H1 (cell line): Measurements from ENCODE around the gene HNRNPA3. TPM values are rescaled to one million over a fixed set of nuclear protein-coding genes. Genes with fewer than 3 reads are reported as not detected.

ENCODE experiments used
- ASH2L ChIP-seq: fragments of 200-600, 300-600 bp; sonication (generic); IDR thresholded peaks from one replicate; pipeline ENCODE4 v1.7.1; 2017; ENCODE audit warnings: low read length
- BACH1 ChIP-seq: IDR thresholded peaks from 2 replicates; pipeline ENCODE4 v1.6.1; 2012; ENCODE audit warnings: low read length, improper control_type of control experiment
- BRCA1 ChIP-seq: IDR thresholded peaks from 2 replicates; pipeline ENCODE4 v1.6.1; 2012; ENCODE audit warnings: low read depth, low read length, improper control_type of control experiment
- CBX8 ChIP-seq: fragments of 300-800, 300-1000 bp; sonication (generic); IDR thresholded peaks from 2 replicates; pipeline ENCODE4 v1.7.1; 2016; ENCODE audit warnings: low read depth, low read length, borderline replicate concordance
- CHD2 ChIP-seq: IDR thresholded peaks from 2 replicates; pipeline ENCODE4 v1.6.1; 2012; ENCODE audit warnings: low read length, improper control_type of control experiment
- CREB1 ChIP-seq: IDR thresholded peaks from 2 replicates; pipeline ENCODE4 v1.6.1; 2012; ENCODE audit warnings: inconsistent platforms
- GABPA ChIP-seq: IDR thresholded peaks from 2 replicates; pipeline ENCODE4 v1.6.1; 2011; ENCODE audit warnings: mild to moderate bottlenecking, low read length, moderate library complexity, borderline replicate concordance; ENCODE audit not compliant: insufficient read depth
- GTF2F1 ChIP-seq: IDR thresholded peaks from 2 replicates; pipeline ENCODE4 v1.6.1; 2012; ENCODE audit warnings: low read depth, low read length, improper control_type of control experiment, borderline replicate concordance
- JUND ChIP-seq: IDR thresholded peaks from 2 replicates; pipeline ENCODE4 v1.6.1; 2011; ENCODE audit warnings: mild to moderate bottlenecking, improper control_type of control experiment, low read length
- KDM1A ChIP-seq: fragments of 200-600, 300-600 bp; sonication (generic); IDR thresholded peaks from 2 replicates; pipeline ENCODE4 v1.7.1; 2016; ENCODE audit warnings: mild to moderate bottlenecking, low read length, borderline replicate concordance
- KDM4A ChIP-seq: IDR thresholded peaks from one replicate; pipeline ENCODE4 v1.7.1; 2012; ENCODE audit warnings: low read depth, mild to moderate bottlenecking, moderate library complexity, low read length, inconsistent platforms; ENCODE audit not compliant: severe bottlenecking
- KDM5A ChIP-seq: fragments of 200-600 bp; IDR thresholded peaks from 2 replicates; pipeline ENCODE4 v1.7.1; 2012; ENCODE audit warnings: mild to moderate bottlenecking, low read length, inconsistent platforms, mixed read lengths
- NRF1 ChIP-seq: IDR thresholded peaks from 2 replicates; pipeline ENCODE4 v1.6.1; 2011; ENCODE audit warnings: mild to moderate bottlenecking, low read depth, low read length, improper control_type of control experiment
- PHF8 ChIP-seq: fragments of 200-600 bp; sonication (generic); conservative IDR thresholded peaks from 2 replicates; pipeline ENCODE4 v1.7.1; 2012; ENCODE audit warnings: low read depth, mild to moderate bottlenecking, inconsistent platforms, low read length, moderate library complexity
- POLR2A ChIP-seq, 2 experiments: IDR thresholded peaks; 1 replicate in 1 of 2; 2 replicates in 1 of 2; pipeline ENCODE4 v1.6.1; 2011; ENCODE audit warnings: low read depth in 2 of 2, low read length in 2 of 2, mild to moderate bottlenecking in 2 of 2; ENCODE audit errors: control extremely low read depth in 1 of 2
- RBBP5 ChIP-seq: IDR thresholded peaks from 2 replicates; pipeline ENCODE4 v1.7.1; 2012; ENCODE audit warnings: low read depth, mild to moderate bottlenecking, inconsistent platforms, low read length, moderate library complexity, borderline replicate concordance
- SAP30 ChIP-seq: fragments of 300-600 bp; sonication (generic); IDR thresholded peaks from 2 replicates; pipeline ENCODE4 v1.7.1; 2012; ENCODE audit warnings: low read length, moderate library complexity, mild to moderate bottlenecking, inconsistent platforms; ENCODE audit not compliant: insufficient read depth, insufficient replicate concordance
- SIN3A ChIP-seq, 2 experiments: IDR thresholded peaks in 1 of 2; conservative IDR thresholded peaks in 1 of 2; 2 replicates each; pipeline ENCODE4 v1.6.1; 2011 to 2012; ENCODE audit warnings: low read length in 2 of 2, improper control_type of control experiment in 1 of 2, low read depth in 1 of 2, mild to moderate bottlenecking in 1 of 2
- SIX5 ChIP-seq: IDR thresholded peaks from 2 replicates; pipeline ENCODE4 v1.6.1; 2011; ENCODE audit warnings: mild to moderate bottlenecking, low read depth, low read length
- SP1 ChIP-seq: IDR thresholded peaks from 2 replicates; pipeline ENCODE4 v1.6.1; 2011; ENCODE audit warnings: low read depth, low read length
- SP4 ChIP-seq: IDR thresholded peaks from 2 replicates; pipeline ENCODE4 v1.6.1; 2012; ENCODE audit warnings: low read length, inconsistent platforms
- TAF1 ChIP-seq: IDR thresholded peaks from 2 replicates; pipeline ENCODE4 v1.6.1; 2011; ENCODE audit warnings: mild to moderate bottlenecking, low read depth, low read length
- TAF7 ChIP-seq: optimal IDR thresholded peaks from 2 replicates; pipeline ENCODE3; 2011; ENCODE audit warnings: low read depth, mild to moderate bottlenecking, inconsistent platforms, low read length, moderate library complexity, borderline replicate concordance
- TBP ChIP-seq: IDR thresholded peaks from 2 replicates; pipeline ENCODE4 v1.6.1; 2011; ENCODE audit warnings: low read depth, low read length, improper control_type of control experiment
- YY1 ChIP-seq: IDR thresholded peaks from 2 replicates; pipeline ENCODE4 v1.6.1; 2011; ENCODE audit warnings: low read depth, mild to moderate bottlenecking, low read length
- polyA plus RNA-seq, 7 experiments: library from polyadenylated mRNA; depleted of rRNA in 3 of 7; stranded (reverse) in 5 of 7; unstranded in 2 of 7; fragments of >200 nt in 5 of 7; fragments of 200-250 nt in 2 of 7; gene quantifications; 1 replicate in 5 of 7; 2 replicates in 1 of 7; 4 replicates in 1 of 7; pipeline versions ENCODE4 v1.2.1 to v1.2.3, GENCODE V29; 2011 to 2013; ENCODE audit warnings: missing spikeins in 2 of 7, mixed read lengths in 2 of 7
- total RNA-seq: library from RNA; stranded (reverse); fragmentation: NEBNext Ultra II Directional; extraction: Animal tissue kit (Norgen Biotek cat#: 25700); gene quantifications from 2 replicates; pipeline ENCODE4 v1.2.1, GENCODE V29; 2021

The HNRNPA3 gene
- total and polyA plus RNA-seq, 2 of the 8 experiments (the other 6 are each of a cell fraction or from before 2014, with no cell fraction given) = 66.1 to 408 TPM

DNA sequence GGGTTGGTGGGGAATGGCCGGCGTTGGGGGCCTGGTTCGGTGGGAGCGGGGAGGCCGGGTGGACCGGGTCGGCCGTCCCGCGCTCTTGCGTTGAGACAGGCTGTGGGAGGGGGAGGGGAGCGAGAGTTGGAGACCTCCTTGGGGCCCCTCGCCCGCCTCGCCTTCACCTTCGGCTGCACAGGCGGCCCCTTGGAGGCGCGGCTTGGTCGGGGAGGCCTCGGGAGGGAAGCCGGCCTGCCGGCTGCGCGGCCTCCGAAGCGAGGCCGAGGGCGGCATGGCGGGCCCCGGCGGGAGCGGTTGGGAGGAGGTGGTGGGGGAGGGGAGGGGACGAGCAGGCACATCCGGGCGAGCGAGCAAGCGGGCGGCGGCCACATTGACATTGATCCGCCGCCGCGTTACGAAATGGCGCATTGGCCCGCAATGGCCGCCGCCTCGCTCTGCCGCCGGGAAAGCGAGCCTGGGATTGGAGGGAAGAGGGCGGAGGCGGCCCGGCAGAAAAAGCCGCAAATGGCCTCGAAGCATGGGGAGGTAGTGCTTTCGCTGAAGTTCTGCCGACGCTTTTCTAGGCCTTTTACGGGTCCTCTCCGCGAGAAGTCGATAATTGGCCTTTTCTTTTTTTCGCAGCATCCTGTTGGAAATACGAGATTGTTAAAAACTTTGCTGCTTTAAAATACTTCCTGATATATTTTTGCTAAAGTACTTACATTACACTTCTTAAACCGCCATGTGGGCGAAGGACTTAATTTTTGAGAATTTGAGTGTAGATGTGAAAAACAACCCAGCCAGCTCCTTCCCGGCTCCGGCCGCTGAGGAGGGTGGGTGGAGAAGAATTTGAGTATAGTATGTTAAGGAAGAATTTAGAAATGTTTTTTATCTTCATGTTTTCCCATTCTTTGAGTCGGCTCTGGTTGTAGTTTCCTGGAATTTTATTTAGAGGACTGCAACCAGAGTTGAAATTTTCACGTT is 580 bp downstream of the HNRNPA3 start (continued):
- TF ChIP-seq TAF7 (peak; percentile 6), SP4 (no peak; the same call in 1 of the 2 replicates), NRF1 (0 out of 2 replicates have a peak, but pooled peaks have one; percentile 8), GABPA (no peak), GTF2F1 (0 out of 2 replicates have a peak, but pooled peaks have one; percentile 10), RBBP5 (peak; percentile 34; the same call in 1 of the 2 replicates), JUND (0 out of 2 replicates have a peak, but pooled peaks have one; percentile 26), SP1 (no peak), BACH1 (no peak), SAP30 (no peak), YY1 (peak; percentile 97), TBP (peak; percentile 77; the same call in 1 of the 2 replicates), SIN3A (conservative IDR thresholded peaks at IDR 0.05 in 1 of 2, IDR thresholded peaks at IDR 0.05 in 1 of 2; ENCODE audit: low read depth in 1 of 2, low read length in 2 of 2) (peak in 1 of 2 experiments; percentile 73; a peak in 1 of 4 replicates), CREB1 (no peak; the same call in 1 of the 2 replicates), POLR2A (IDR thresholded peaks at IDR 0.05; ENCODE audit: control extremely low read depth in 1 of 2, low read depth in 2 of 2, low read length in 2 of 2) (peak; percentile 72 to 81), KDM1A (no peak), KDM4A (peak; percentile 21), TAF1 (peak; percentile 86), SIX5 (no peak), ASH2L (peak; percentile 69), BRCA1 (no peak), PHF8 (peak; percentile 82), KDM5A (peak; percentile 45), CHD2 (peak; percentile 38; the same call in 1 of the 2 replicates), CBX8 (no peak)
